H1 (cell line): ENCODE data around the gene BCL2. TPM values are rescaled to one million over a fixed set of nuclear protein-coding genes. Genes with fewer than 3 reads are reported as not detected.
"Not testable (repeated sequence)": the region's sequence is repeated elsewhere in the genome, so short reads cannot be mapped to it uniquely, and the experiment has no call there.

Experiments
- CTCF ChIA-PET: fragments of 300-600 bp; sonication (Branson Sonifier 250); formaldehyde crosslinking; loops from one replicate; lab custom pipeline; 2021; ENCODE audit not compliant: partially characterized antibody; lab: Charles Lee
- POLR2A ChIA-PET: fragments of 300-600 bp; sonication (Branson Sonifier 250); formaldehyde crosslinking; loops from one replicate; lab custom pipeline; 2021; ENCODE audit warnings: inconsistent platforms; ENCODE audit not compliant: partially characterized antibody; lab: Charles Lee
- DNase-seq, 2 experiments: peaks; one replicate each; pipeline versions ENCODE4 v3.0.0 to v3.0.0-alpha.2; 2010 to 2022; ENCODE audit warnings: low spot score in 2 of 2, low read depth in 1 of 2, mixed read lengths in 1 of 2
- FAIRE-seq: peaks from 2 replicates; lab custom pipeline; 2011; peaks lifted over from hg19 to GRCh38; lab: Jason Lieb, UNC
- H2AFZ ChIP-seq: 2 replicates; pipeline ENCODE4 v1.8.1; 2012; ENCODE audit warnings: low read length, inconsistent platforms
- H2AK5ac ChIP-seq: 2 replicates; pipeline ENCODE4 v1.6.1; 2013; ENCODE audit warnings: low read depth, low read length
- H2BK120ac ChIP-seq: replicated peaks from 2 replicates; pipeline ENCODE3; 2013; ENCODE audit warnings: low read depth, low read length, inconsistent platforms
- H2BK12ac ChIP-seq: 2 replicates; pipeline ENCODE4 v1.6.1; 2013; ENCODE audit warnings: low read depth, low read length
- H2BK15ac ChIP-seq: 2 replicates; pipeline ENCODE4 v1.6.1; 2013; ENCODE audit warnings: low read length
- H2BK20ac ChIP-seq: 2 replicates; pipeline ENCODE4 v1.6.1; 2013; ENCODE audit warnings: low read length
- H2BK5ac ChIP-seq: 2 replicates; pipeline ENCODE4 v1.6.1; 2013; ENCODE audit warnings: low read depth, low read length
- H3K14ac ChIP-seq: 2 replicates; pipeline ENCODE4 v1.6.1; 2013; ENCODE audit warnings: inconsistent platforms; ENCODE audit not compliant: insufficient read length
- H3K18ac ChIP-seq: 2 replicates; pipeline ENCODE4 v1.6.1; 2013; ENCODE audit warnings: low read length; ENCODE audit errors: extremely low read depth
- H3K23ac ChIP-seq: 2 replicates; pipeline ENCODE4 v1.6.1; 2013; ENCODE audit warnings: inconsistent platforms; ENCODE audit not compliant: insufficient read length
- H3K23me2 ChIP-seq: 2 replicates; pipeline ENCODE4 v1.6.1; 2013; ENCODE audit warnings: low read depth, low read length
- H3K27ac ChIP-seq: 2 replicates; pipeline ENCODE4 v1.6.1; 2011; ENCODE audit warnings: low read depth, low read length, inconsistent platforms
- H3K27me3 ChIP-seq, 4 experiments: replicated peaks in 1 of 4; 1 replicate in 1 of 4; 2 replicates in 3 of 4; pipeline versions ENCODE4 v1.6.1 to v1.8.1; 2011 to 2013; ENCODE audit warnings: low read length in 3 of 4, mild to moderate bottlenecking in 3 of 4, inconsistent platforms in 2 of 4, mixed read lengths in 2 of 4, moderate library complexity in 1 of 4; ENCODE audit not compliant: control insufficient read depth in 3 of 4, insufficient read depth in 3 of 4; ENCODE audit errors: extremely low read depth in 1 of 4
- H3K36me3 ChIP-seq, 4 experiments: 2 replicates each; pipeline versions ENCODE4 v1.6.1 to v1.8.1; 2011 to 2013; ENCODE audit warnings: mild to moderate bottlenecking in 4 of 4, low read length in 3 of 4, moderate library complexity in 2 of 4, control low read depth in 1 of 4, inconsistent platforms in 1 of 4; ENCODE audit not compliant: insufficient read depth in 4 of 4, control insufficient read depth in 2 of 4
- H3K4ac ChIP-seq: replicated peaks from 2 replicates; pipeline ENCODE3; 2013; ENCODE audit warnings: low read length, low read depth, mixed read lengths, inconsistent platforms; ENCODE audit not compliant: insufficient read length
- H3K4me1 ChIP-seq, 4 experiments: replicated peaks in 1 of 4; 1 replicate in 1 of 4; 2 replicates in 3 of 4; pipeline versions ENCODE4 v1.6.1 to v1.8.1; 2011 to 2013; ENCODE audit warnings: low read length in 3 of 4, inconsistent platforms in 2 of 4, mixed read lengths in 1 of 4; ENCODE audit not compliant: insufficient read depth in 4 of 4, control insufficient read depth in 3 of 4
- H3K4me2 ChIP-seq, 2 experiments: 2 replicates each; pipeline versions ENCODE4 v1.6.1 to v1.8.1; 2011 to 2013; ENCODE audit warnings: low read depth in 2 of 2, low read length in 2 of 2, control low read depth in 1 of 2, inconsistent platforms in 1 of 2, mild to moderate bottlenecking in 1 of 2; ENCODE audit not compliant: insufficient read depth in 1 of 2
- H3K4me3 ChIP-seq, 4 experiments: fragments of 200-600, 300-600 bp in 1 of 4; sonication (generic), shearing (Covaris generic), sonication (Bioruptor Twin) in 1 of 4; 2 replicates each; pipeline versions ENCODE4 v1.5.1 to v1.8.1; 2011 to 2016; ENCODE audit warnings: low read length in 4 of 4, low read depth in 3 of 4, control low read depth in 2 of 4, inconsistent platforms in 2 of 4, mild to moderate bottlenecking in 2 of 4, mixed read lengths in 1 of 4, moderate library complexity in 1 of 4; ENCODE audit not compliant: insufficient read depth in 2 of 4; ENCODE audit errors: extremely low read depth in 1 of 4
- H3K56ac ChIP-seq: replicated peaks from 2 replicates; pipeline ENCODE3; 2013; ENCODE audit warnings: low read depth, mild to moderate bottlenecking, mixed read lengths, low read length, inconsistent platforms; ENCODE audit not compliant: insufficient read length
- H3K79me1 ChIP-seq: 2 replicates; pipeline ENCODE4 v1.6.1; 2013; ENCODE audit warnings: low read depth, low read length, control low read depth
- H3K79me2 ChIP-seq, 2 experiments: 2 replicates each; pipeline versions ENCODE4 v1.6.1 to v1.8.1; 2012 to 2013; ENCODE audit warnings: low read length in 2 of 2, mild to moderate bottlenecking in 2 of 2, inconsistent platforms in 1 of 2; ENCODE audit not compliant: insufficient read depth in 2 of 2, control insufficient read depth in 1 of 2
- H3K9ac ChIP-seq, 4 experiments: replicated peaks in 1 of 4; 1 replicate in 1 of 4; 2 replicates in 3 of 4; pipeline versions ENCODE4 v1.6.1 to v1.8.1; 2011 to 2013; ENCODE audit warnings: low read depth in 3 of 4, low read length in 3 of 4, control low read depth in 2 of 4, mild to moderate bottlenecking in 2 of 4, moderate library complexity in 2 of 4, inconsistent platforms in 1 of 4; ENCODE audit errors: extremely low read depth in 1 of 4
- H3K9me3 ChIP-seq, 2 experiments: 2 replicates each; pipeline versions ENCODE4 v1.6.1 to v1.8.1; 2012 to 2013; ENCODE audit warnings: mild to moderate bottlenecking in 2 of 2, moderate library complexity in 2 of 2, control low read depth in 1 of 2, inconsistent platforms in 1 of 2, low read depth in 1 of 2, low read length in 1 of 2, mixed read lengths in 1 of 2; ENCODE audit not compliant: insufficient read depth in 2 of 2
- H4K20me1 ChIP-seq, 2 experiments: replicated peaks in 1 of 2; 2 replicates each; pipeline versions ENCODE3 to v1.8.1; 2011 to 2013; ENCODE audit warnings: inconsistent platforms in 2 of 2, low read length in 2 of 2, mild to moderate bottlenecking in 1 of 2; ENCODE audit not compliant: insufficient read depth in 2 of 2, control insufficient read depth in 1 of 2
- H4K5ac ChIP-seq: 2 replicates; pipeline ENCODE4 v1.6.1; 2013; ENCODE audit warnings: low read length, low read depth, mixed read lengths, inconsistent platforms; ENCODE audit not compliant: insufficient read length
- H4K8ac ChIP-seq: 2 replicates; pipeline ENCODE4 v1.8.0; 2013; ENCODE audit warnings: mild to moderate bottlenecking, moderate library complexity, low read length, inconsistent platforms; ENCODE audit not compliant: insufficient read depth; ENCODE audit errors: extremely low read depth
- H4K91ac ChIP-seq: replicated peaks from 2 replicates; pipeline ENCODE3; 2013; ENCODE audit warnings: low read length, mixed read lengths, inconsistent platforms; ENCODE audit not compliant: insufficient read length
- ATF2 ChIP-seq: IDR thresholded peaks from 2 replicates; pipeline ENCODE4 v1.6.1; 2012; ENCODE audit warnings: low read length, inconsistent platforms
- CEBPB ChIP-seq: IDR thresholded peaks from 2 replicates; pipeline ENCODE4 v1.6.1; 2012; ENCODE audit warnings: low read depth, low read length
- JUN ChIP-seq: IDR thresholded peaks from 2 replicates; pipeline ENCODE4 v1.6.1; 2011; ENCODE audit warnings: low read depth, mild to moderate bottlenecking, improper control_type of control experiment, low read length
- TBP ChIP-seq: IDR thresholded peaks from 2 replicates; pipeline ENCODE4 v1.6.1; 2011; ENCODE audit warnings: low read depth, low read length, improper control_type of control experiment
- WGBS, 2 experiments: shearing (Covaris generic) in 1 of 2; methylation state at CpG; one replicate each; pipeline versions ENCODE4 v1.1.6 to v1.1.7; 2013 to 2015; ENCODE audit warnings: low lambda C conversion rate in 2 of 2, mixed read lengths in 2 of 2, inconsistent platforms in 1 of 2, low coverage in 1 of 2, missing lambda C conversion rate in 1 of 2; ENCODE audit not compliant: insufficient replicate concordance in 2 of 2, insufficient coverage in 1 of 2, insufficient read length in 1 of 2; ENCODE audit errors: extremely low coverage in 1 of 2, missing lambda C conversion rate in 1 of 2; 5-methylcytosine and 5-hydroxymethylcytosine counted together
- polyA plus RNA-seq, 7 experiments: library from polyadenylated mRNA; depleted of rRNA in 3 of 7; stranded (reverse) in 5 of 7; unstranded in 2 of 7; fragments of >200 nt in 5 of 7; fragments of 200-250 nt in 2 of 7; gene quantifications; 1 replicate in 5 of 7; 2 replicates in 1 of 7; 4 replicates in 1 of 7; pipeline versions ENCODE4 v1.2.1 to v1.2.3, GENCODE V29; 2011 to 2013; ENCODE audit warnings: missing spikeins in 2 of 7, mixed read lengths in 2 of 7
- total RNA-seq: library from RNA; stranded (reverse); fragmentation: NEBNext Ultra II Directional; extraction: Animal tissue kit (Norgen Biotek cat#: 25700); gene quantifications from 2 replicates; pipeline ENCODE4 v1.2.1, GENCODE V29; 2021

Gene BCL2
- total and polyA plus RNA-seq, 2 of the 8 experiments (the other 6 are each of a cell fraction or from before 2014, with no cell fraction given): 0.59 to 4.5 TPM

GRCh38 chr18:63236406-63236805, 83.2 kb downstream of the BCL2 start (continued):
- no peak for TF ChIP-seq ATF2
- TF ChIP-seq TBP: no peak
- no peak for TF ChIP-seq CEBPB
- TF ChIP-seq JUN: no peak

GRCh38 chr18:63235920-63236319, 83.6 kb downstream of the BCL2 start:
- H4K20me1 ChIP-seq, H4K8ac ChIP-seq, H2BK15ac ChIP-seq, H3K27me3 ChIP-seq, H3K36me3 ChIP-seq, H3K79me2 ChIP-seq, H3K79me1 ChIP-seq, H2BK120ac ChIP-seq, H3K23me2 ChIP-seq, H3K27ac ChIP-seq, POLR2A ChIA-PET, H2BK5ac ChIP-seq, DNase-seq, H3K4me3 ChIP-seq, H2BK20ac ChIP-seq, H3K56ac ChIP-seq, H3K23ac ChIP-seq, H3K9me3 ChIP-seq, H2BK12ac ChIP-seq, H3K4me2 ChIP-seq, H4K5ac ChIP-seq, FAIRE-seq, H3K14ac ChIP-seq, H3K4ac ChIP-seq, H4K91ac ChIP-seq, H3K9ac ChIP-seq, H2AK5ac ChIP-seq, H3K18ac ChIP-seq, CTCF ChIA-PET, H2AFZ ChIP-seq: not testable (repeated sequence)
- H3K4me1 ChIP-seq: peaks cover 5 to 21% (median 9%) of the 10 kb centered on the region in 4 experiments
- 91% methylated on average over 4 of the region's 4 CpGs; no CpG with 5 or more reads in 1 of the 2 experiments for WGBS, 2 experiments
